B cell (primary cell): ENCODE measurements around the gene CDHR5. TPM values are rescaled to one million over a fixed set of nuclear protein-coding genes. Genes with fewer than 3 reads are reported as not detected.

ENCODE experiments used
- ATAC-seq: fragments of 200-7000 bp; cut with Tn5 transposase; one replicate; pipeline ENCODE4 v1.10.0; 2021; ENCODE audit warnings: low read depth, mild to moderate bottlenecking, moderate number of reproducible peaks, moderate library complexity
- CTCF ChIA-PET: fragments of 350-600 bp; sonication (Branson Sonifier 250); formaldehyde crosslinking; loops from one replicate; lab custom pipeline; 2021; ENCODE audit warnings: antibody characterized with exemption, inconsistent platforms; lab: Charles Lee
- POLR2A ChIA-PET: fragments of 350-600 bp; sonication (Branson Sonifier 250); formaldehyde crosslinking; loops from one replicate; lab custom pipeline; 2021; ENCODE audit warnings: antibody characterized with exemption; lab: Charles Lee
- DNase-seq: peaks from one replicate; pipeline ENCODE4 v3.0.0; 2013
- H2AFZ ChIP-seq: 2 replicates; pipeline ENCODE4 v1.6.1; 2012; ENCODE audit warnings: mild to moderate bottlenecking, low read depth, low read length; ENCODE audit not compliant: insufficient read depth, poor library complexity, severe bottlenecking
- H3K27ac ChIP-seq, 2 donors: 1 replicate in 1 of 2; 2 replicates in 1 of 2; pipeline ENCODE4 v1.5.1; 2012 to 2013; ENCODE audit warnings: low read length in 2 of 2, mild to moderate bottlenecking in 2 of 2, moderate library complexity in 1 of 2
- H3K27me3 ChIP-seq, 4 experiments: fragments of 200-600 bp in 1 of 4; sonication (generic) in 1 of 4; replicated peaks in 1 of 4; 1 replicate in 2 of 4; 2 replicates in 2 of 4; pipeline versions ENCODE4 v1.6.1 to v1.7.0; 2013 to 2016; ENCODE audit warnings: low read length in 3 of 4, mild to moderate bottlenecking in 2 of 4, mixed read lengths in 1 of 4, moderate library complexity in 1 of 4; ENCODE audit not compliant: insufficient read depth in 4 of 4, control insufficient read depth in 3 of 4; ENCODE audit errors: control extremely low read depth in 1 of 4
- H3K36me3 ChIP-seq, 2 experiments: replicated peaks in 1 of 2; 1 replicate in 1 of 2; 2 replicates in 1 of 2; pipeline versions ENCODE4 v1.6.1 to v1.7.1; 2013; ENCODE audit warnings: low read length in 1 of 2; ENCODE audit not compliant: insufficient read depth in 2 of 2, control insufficient read depth in 1 of 2; ENCODE audit errors: control extremely low read depth in 1 of 2, extremely low read depth in 1 of 2
- H3K4me1 ChIP-seq, 2 donors: fragments of 200-600 bp in 1 of 2; sonication (generic) in 1 of 2; 1 replicate in 1 of 2; 2 replicates in 1 of 2; pipeline versions ENCODE4 v1.5.1 to v1.6.1; 2013 to 2017; ENCODE audit warnings: low read length in 2 of 2; ENCODE audit not compliant: control insufficient read depth in 2 of 2, insufficient read depth in 2 of 2
- H3K4me2 ChIP-seq: replicated peaks from 2 replicates; pipeline ENCODE3; 2012; ENCODE audit warnings: mild to moderate bottlenecking, low read depth, low read length; ENCODE audit not compliant: poor library complexity, severe bottlenecking
- H3K4me3 ChIP-seq, 5 experiments: fragments of 200-600 bp in 1 of 5; sonication (generic) in 1 of 5; 1 replicate in 3 of 5; 2 replicates in 2 of 5; pipeline versions ENCODE4 v1.5.1 to v1.7.0; 2011 to 2016; ENCODE audit warnings: low read length in 4 of 5, mild to moderate bottlenecking in 4 of 5, low read depth in 2 of 5, control low read depth in 1 of 5, moderate library complexity in 1 of 5; ENCODE audit not compliant: insufficient read depth in 1 of 5; ENCODE audit errors: control extremely low read depth in 1 of 5, extremely low read depth in 1 of 5
- H3K79me2 ChIP-seq: fragments of 200-600 bp; sonication (generic); one replicate; pipeline ENCODE4 v1.6.0; 2016; ENCODE audit warnings: low read length; ENCODE audit not compliant: control insufficient read depth, insufficient read depth
- H3K9ac ChIP-seq: fragments of 200-600 bp; sonication (generic); 2 replicates; pipeline ENCODE4 v1.6.1; 2017; ENCODE audit warnings: mild to moderate bottlenecking, low read length, moderate library complexity
- H3K9me3 ChIP-seq, 3 donors: one replicate each; pipeline versions ENCODE4 v1.6.1 to v1.7.1; 2013; ENCODE audit warnings: low read length in 2 of 3; ENCODE audit not compliant: control insufficient read depth in 2 of 3, insufficient read depth in 1 of 3; ENCODE audit errors: control extremely low read depth in 1 of 3
- H4K20me1 ChIP-seq: 2 replicates; pipeline ENCODE4 v1.6.0; 2012; ENCODE audit warnings: mild to moderate bottlenecking, low read length; ENCODE audit not compliant: insufficient read depth, control insufficient read depth, poor library complexity, severe bottlenecking
- H3K27ac Mint-ChIP-seq: one replicate; pipeline ENCODE4 v1.8.0; 2021; ENCODE audit warnings: mixed read lengths
- H3K27me3 Mint-ChIP-seq: one replicate; pipeline ENCODE4 v1.8.0; 2021; ENCODE audit warnings: mixed read lengths
- H3K4me1 Mint-ChIP-seq: one replicate; pipeline ENCODE4 v1.8.0; 2021; ENCODE audit warnings: mixed read lengths
- H3K4me3 Mint-ChIP-seq: one replicate; pipeline ENCODE4 v1.8.0; 2021; ENCODE audit warnings: mixed read lengths
- H3K9me3 Mint-ChIP-seq: one replicate; pipeline ENCODE4 v1.8.0; 2022; ENCODE audit warnings: mixed read lengths; ENCODE audit not compliant: insufficient read depth
- CTCF ChIP-seq: fragments of 200-600 bp; IDR thresholded peaks from one replicate; pipeline ENCODE4 v1.8.0; 2022; ENCODE audit warnings: antibody characterized with exemption, mild to moderate bottlenecking
- EZH2 ChIP-seq: IDR thresholded peaks from 2 replicates; pipeline ENCODE4 v1.6.1; 2012; ENCODE audit warnings: borderline replicate concordance, low read depth, mild to moderate bottlenecking, moderate library complexity, low read length; ENCODE audit not compliant: insufficient read depth, poor library complexity, severe bottlenecking
- WGBS: methylation state at CpG from one replicate; pipeline ENCODE4 v1.1.5; 2013; ENCODE audit warnings: missing lambda C conversion rate; ENCODE audit not compliant: insufficient coverage; 5-methylcytosine and 5-hydroxymethylcytosine counted together
- intact Hi-C: fragments of 100-400 bp; cut with micrococcal nuclease; formaldehyde crosslinking; loops from one replicate; pipeline ENCODE4 v1.10.0; 2022
- polyA minus RNA-seq: library from RNA; depleted of rRNA, polyadenylated mRNA; stranded (reverse); fragments of >200 nt; gene quantifications from 2 replicates; pipeline ENCODE4 v1.2.3, GENCODE V29; 2012
- polyA plus RNA-seq: library from polyadenylated mRNA; depleted of rRNA; stranded (reverse); fragments of >200 nt; gene quantifications from 2 replicates; pipeline ENCODE4 v1.2.3, GENCODE V29; 2012
- total RNA-seq, 2 donors: library from RNA; stranded (reverse); fragments of 120-200 nt in 1 of 2; gene quantifications; 1 replicate in 1 of 2; 2 replicates in 1 of 2; pipeline versions ENCODE4 v1.2.3 to v1.2.4, GENCODE V29; 2013 to 2022

CDHR5 gene
- total RNA-seq (not detected in 2 replicates), polyA plus RNA-seq (0.04 and 0.09 TPM in 2 replicates), polyA minus RNA-seq (not detected in 2 replicates)
- 0.02 TPM for total RNA-seq (2013)

- CTCF ChIA-PET, result no interaction called here
- Mint-ChIP-seq H3K27ac (no peak within 1 kb of the TSS), H3K4me3 (no peak within 1 kb of the TSS)
Measured at GRCh38 chr11:624705-625635, at the start of gene CDHR5. TSS of gene CDHR5 (minus strand) at chr11:624955. CDS start at chr11:624902, 53 bp downstream.

More at GRCh38 chr11:624705-625635, at the start of gene CDHR5:
- WGBS, result 91% methylated on average over 32 of the region's 33 CpGs
- Histone ChIP-seq H3K27me3 (peaks cover 0 to 34% (median 11%) of the 10 kb centered on the region in 4 experiments), H3K9ac (no peak within 1 kb of the TSS), H3K9me3 (peaks cover 0 to 8% (median 0%) of the 10 kb centered on the region in 3 donors), H4K20me1 (no peaks in the 10 kb centered on the region), H3K4me2 (no peak within 1 kb of the TSS), H2AFZ (no peak within 1 kb of the TSS), H3K36me3 (no peaks in the 10 kb centered on the region), H3K4me3 (no peak within 1 kb of the TSS), H3K79me2 (no peaks in the 10 kb centered on the region), H3K4me1 (peaks cover 21 to 26% of the 10 kb centered on the region in 2 donors), H3K27ac (no peak within 1 kb of the TSS)
- no peaks in the 10 kb centered on the region for H3K9me3 Mint-ChIP-seq
- no peak for TF ChIP-seq CTCF
- TF ChIP-seq EZH2, result no peak
- POLR2A ChIA-PET, result interaction anchor here (0.9 kb wide), 1 partner anchor 9 kb away, joined by 3 read pairs; the partner anchor contains the start of gene IRF7
- DNase-seq, result peak; percentile 14
- no peak for ATAC-seq
- intact Hi-C loops, result no loop called here
- H3K27me3 Mint-ChIP-seq, result peaks cover 26% of the 10 kb centered on the region
- peaks cover 21% of the 10 kb centered on the region for H3K4me1 Mint-ChIP-seq
